Aorta (tissue), 5 donors: ENCODE results near the gene GON7. TPM values are rescaled to one million over a fixed set of nuclear protein-coding genes. Genes with fewer than 3 reads are reported as not detected.

ENCODE experiments used
- ATAC-seq: fragments of 200-7000 bp; cut with Tn5 transposase; one replicate; pipeline ENCODE4 v1.9.1; 2022; ENCODE audit warnings: moderate library complexity; ENCODE audit not compliant: low FRiP score
- DNase-seq, 2 donors: peaks; one replicate each; pipeline ENCODE4 v3.0.0-alpha.2; 2020
- H3K27ac ChIP-seq, 2 donors: one replicate each; pipeline ENCODE4 v1.5.1; 2013; ENCODE audit warnings: low read length in 2 of 2, mild to moderate bottlenecking in 2 of 2, moderate library complexity in 2 of 2, control low read depth in 1 of 2, inconsistent platforms in 1 of 2, low read depth in 1 of 2
- H3K27me3 ChIP-seq, 2 donors: one replicate each; pipeline ENCODE4 v1.6.1; 2013; ENCODE audit warnings: control low read depth in 1 of 2, low read length in 1 of 2, mild to moderate bottlenecking in 1 of 2, moderate library complexity in 1 of 2; ENCODE audit not compliant: insufficient read depth in 2 of 2, control insufficient read depth in 1 of 2
- H3K36me3 ChIP-seq, 2 donors: one replicate each; pipeline ENCODE4 v1.6.1; 2013; ENCODE audit warnings: control low read depth in 1 of 2, low read length in 1 of 2, mild to moderate bottlenecking in 1 of 2; ENCODE audit not compliant: insufficient read depth in 2 of 2, control insufficient read depth in 1 of 2
- H3K4me1 ChIP-seq, 2 donors: one replicate each; pipeline ENCODE4 v1.6.1; 2013; ENCODE audit warnings: low read length in 2 of 2, control low read depth in 1 of 2, mild to moderate bottlenecking in 1 of 2, moderate library complexity in 1 of 2; ENCODE audit not compliant: insufficient read depth in 2 of 2, control insufficient read depth in 1 of 2
- H3K4me3 ChIP-seq, 2 donors: one replicate each; pipeline ENCODE4 v1.5.1; 2013; ENCODE audit warnings: low read length in 2 of 2, control low read depth in 1 of 2, mild to moderate bottlenecking in 1 of 2
- H3K9me3 ChIP-seq: one replicate; pipeline ENCODE4 v1.6.1; 2013; ENCODE audit warnings: mild to moderate bottlenecking, low read length; ENCODE audit not compliant: control insufficient read depth
- WGBS, 2 donors: extraction: QIAGEN DNeasy Blood & Tissue Kit; methylation state at CpG; one replicate each; pipeline ENCODE4 v1.1.7; 2013; 5-methylcytosine and 5-hydroxymethylcytosine counted together
- intact Hi-C, 2 donors: fragments of 100-400 bp; cut with DNase I; formaldehyde crosslinking; loops; one replicate each; pipeline versions ENCODE4 v1.14.2 to v1.15.0; 2022
- polyA plus RNA-seq, 2 donors: library from polyadenylated mRNA; stranded (reverse); fragments of 200-250 nt; gene quantifications; one replicate each; pipeline ENCODE4 v1.2.3, GENCODE V29; 2013
- total RNA-seq, 2 donors: library from RNA; stranded (reverse); fragmentation: NEBNext Ultra II Directional; extraction: Animal tissue kit (Norgen Biotek cat#: 25700); gene quantifications; one replicate each; pipeline ENCODE4 v1.2.1, GENCODE V29; 2021
- donor health status: healthy with polysubstance abuse.
- donor health status: Bipolar disorder and iron deficiency.
- donor health status: DM: no; HTN: no; CAD: no.
- donor health status: DM: no; HTN: no; CAD: no.
- donor health status: DM: yes; HTN: yes; CAD: no.

The GON7 gene
- total and polyA plus RNA-seq, 4 donors, result 4.9 to 17.3 (median 10.0) TPM

- Histone ChIP-seq H3K4me3 (peak overlapping the region; percentile 75 to 89), H3K4me1 (no peaks in the 10 kb centered on the region), H3K9me3 (no peaks in the 10 kb centered on the region), H3K27ac (peak overlapping the region in 1 of 2 donors; percentile 37), H3K27me3 (no peaks in the 10 kb centered on the region), H3K36me3 (peaks cover 0 to 3% of the 10 kb centered on the region in 2 donors)
- WGBS, 2 donors, result 0 to 1% methylated on average over 23 of the region's 23 CpGs
- ATAC-seq, result peak; percentile 85
- no peak for DNase-seq
- intact Hi-C loops, result loop anchor here (2.0 to 5.0 kb wide), 3 partner anchors 23 to 410 kb away; partner anchors contain the start of genes BTBD7 (in 1 of the 2), LYSET (in 1 of the 2) and MOAP1 (in 1 of the 2)
Measured at GRCh38 chr14:93207468-93208308, 823 bp upstream of the GON7 start.

- Histone ChIP-seq H3K9me3 (no peaks in the 10 kb centered on the region), H3K4me3 (no peak overlapping the region), H3K4me1 (no peaks in the 10 kb centered on the region), H3K27me3 (no peaks in the 10 kb centered on the region), H3K27ac (no peak overlapping the region), H3K36me3 (peaks cover 1 to 3% of the 10 kb centered on the region in 2 donors)
- DNase-seq (no peak), ATAC-seq (no peak)
- 48 to 68% methylated on average over 7 of the region's 7 CpGs for WGBS, 2 donors
- intact Hi-C loops, result no loop called here
Measured at GRCh38 chr14:93201155-93201704, 5.6 kb downstream of the GON7 start.

- ATAC-seq (no peak), DNase-seq (no peak)
- intact Hi-C loops, result no loop called here
- no peaks in the 10 kb centered on the region for H3K27me3 ChIP-seq
- H3K36me3 ChIP-seq, result peaks cover 1 to 3% of the 10 kb centered on the region in 2 donors
- no peak overlapping the region for H3K4me3 ChIP-seq
- WGBS, 2 donors, result 89 to 91% methylated on average over 5 of the region's 5 CpGs
- H3K27ac ChIP-seq, result no peak overlapping the region
- no peaks in the 10 kb centered on the region for H3K9me3 ChIP-seq
- H3K4me1 ChIP-seq, result no peaks in the 10 kb centered on the region
Measured at GRCh38 chr14:93200553-93200952, 6.3 kb downstream of the GON7 start.

- H3K4me1 ChIP-seq, result no peaks in the 10 kb centered on the region
- DNase-seq (no peak), ATAC-seq (no peak)
- WGBS, 2 donors, result 88 to 91% methylated on average over 4 of the region's 4 CpGs
- intact Hi-C loops, result no loop called here
- no peaks in the 10 kb centered on the region for H3K27me3 ChIP-seq
- no peaks in the 10 kb centered on the region for H3K9me3 ChIP-seq
- no peak overlapping the region for H3K4me3 ChIP-seq
- H3K27ac ChIP-seq, result no peak overlapping the region
- peaks cover 0 to 1% of the 10 kb centered on the region in 2 donors for H3K36me3 ChIP-seq
Measured at GRCh38 chr14:93199031-93199430, 7.8 kb downstream of the GON7 start.

GRCh38 chr14:93195316-93195999, 11.4 kb downstream of the GON7 start:
- no peaks in the 10 kb centered on the region for H3K9me3 ChIP-seq
- WGBS, 2 donors, result 93 to 96% methylated on average over 1 of the region's 1 CpG
- H3K36me3 ChIP-seq, result peaks cover 1 to 2% of the 10 kb centered on the region in 2 donors
- no peak overlapping the region for H3K27ac ChIP-seq
- H3K27me3 ChIP-seq, result no peaks in the 10 kb centered on the region
- no peak overlapping the region for H3K4me3 ChIP-seq
- no peak for ATAC-seq
- H3K4me1 ChIP-seq, result no peaks in the 10 kb centered on the region
- DNase-seq, result no peak
- intact Hi-C loops, result no loop called here

- no peaks in the 10 kb centered on the region for H3K27me3 ChIP-seq
- DNase-seq (no peak), ATAC-seq (no peak)
- H3K4me1 ChIP-seq, result peaks cover 0 to 2% of the 10 kb centered on the region in 2 donors
- H3K27ac ChIP-seq, result no peak overlapping the region
- intact Hi-C loops, result no loop called here
- 94 to 97% methylated on average over 3 of the region's 3 CpGs for WGBS, 2 donors
- no peak overlapping the region for H3K4me3 ChIP-seq
- H3K36me3 ChIP-seq, result peaks cover 0 to under 1% of the 10 kb centered on the region in 2 donors
- H3K9me3 ChIP-seq, result no peaks in the 10 kb centered on the region
Measured at GRCh38 chr14:93186956-93187355, 19.9 kb downstream of the GON7 start.

- Histone ChIP-seq H3K9me3 (no peaks in the 10 kb centered on the region), H3K36me3 (no peaks in the 10 kb centered on the region), H3K27me3 (no peaks in the 10 kb centered on the region), H3K4me1 (peaks cover 0 to 2% of the 10 kb centered on the region in 2 donors), H3K27ac (no peak overlapping the region), H3K4me3 (no peak overlapping the region)
- ATAC-seq (no peak), DNase-seq (no peak)
- 78 to 83% methylated on average over 6 of the region's 6 CpGs for WGBS, 2 donors
- intact Hi-C loops, result no loop called here
Measured at GRCh38 chr14:93186466-93186865, 20.4 kb downstream of the GON7 start.

- ATAC-seq, result no peak
- H3K36me3 ChIP-seq, result no peaks in the 10 kb centered on the region
- intact Hi-C loops, result loop anchor here in 1 of 2 donors (2.0 kb wide), 1 partner anchor 21 kb away; the partner anchor contains the start of genes GON7 and UBR7
- DNase-seq, result no peak
- 0% methylated on average over 10 of the region's 10 CpGs for WGBS, 2 donors
- H3K4me3 ChIP-seq, result peak overlapping the region; percentile 47 to 55
- no peaks in the 10 kb centered on the region for H3K27me3 ChIP-seq
- no peaks in the 10 kb centered on the region for H3K9me3 ChIP-seq
- H3K4me1 ChIP-seq, result peaks cover 0 to 2% of the 10 kb centered on the region in 2 donors
- H3K27ac ChIP-seq, result peak overlapping the region; percentile 66 to 74
Measured at GRCh38 chr14:93185349-93185720, 21.5 kb downstream of the GON7 start.
